WTC11 (cell line): ENCODE results near the gene ANKRD13D.

Experiments
- CTCF ChIP-seq: fragments of 200-600 bp; IDR thresholded peaks from 2 replicates; pipeline ENCODE4 v1.8.0; 2022; ENCODE audit warnings: antibody characterized with exemption
- E2F1 ChIP-seq: sonication (generic); formaldehyde crosslinking; IDR thresholded peaks from 2 replicates; pipeline ENCODE4 v1.8.0; 2022; ENCODE audit warnings: mild to moderate bottlenecking, missing genetic modification reagents
- FOXP4 ChIP-seq: sonication (generic); formaldehyde crosslinking; IDR thresholded peaks from 2 replicates; pipeline ENCODE4 v1.8.0; 2022; ENCODE audit warnings: mild to moderate bottlenecking, missing genetic modification reagents
- MAX ChIP-seq: sonication (generic); formaldehyde crosslinking; IDR thresholded peaks from 2 replicates; pipeline ENCODE4 v1.8.0; 2022; ENCODE audit warnings: mild to moderate bottlenecking, missing genetic modification reagents
- PRDM15 ChIP-seq: sonication (generic); formaldehyde crosslinking; IDR thresholded peaks from 2 replicates; pipeline ENCODE4 v1.8.0; 2022; ENCODE audit warnings: missing genetic modification reagents
- PRRX2 ChIP-seq: fragments of 250-450 bp; sonication (Bioruptor Pico); IDR thresholded peaks from 2 replicates; pipeline ENCODE4 v1.8.0; 2021; ENCODE audit warnings: mild to moderate bottlenecking
- SMAD3 ChIP-seq: sonication (generic); formaldehyde crosslinking; IDR thresholded peaks from 2 replicates; pipeline ENCODE4 v1.8.0; 2022; ENCODE audit warnings: missing genetic modification reagents, mild to moderate bottlenecking, borderline replicate concordance
- TEAD4 ChIP-seq: sonication (generic); formaldehyde crosslinking; IDR thresholded peaks from 2 replicates; pipeline ENCODE4 v1.8.0; 2022; ENCODE audit warnings: mild to moderate bottlenecking, missing genetic modification reagents
- TP53 ChIP-seq: sonication (generic); formaldehyde crosslinking; IDR thresholded peaks from 2 replicates; pipeline ENCODE4 v1.8.1; 2023; ENCODE audit warnings: mild to moderate bottlenecking, missing genetic modification reagents
- USF2 ChIP-seq: sonication (generic); formaldehyde crosslinking; IDR thresholded peaks from 2 replicates; pipeline ENCODE4 v1.8.1; 2023; ENCODE audit warnings: mild to moderate bottlenecking, missing genetic modification reagents, moderate library complexity
- ZNF232 ChIP-seq: sonication (generic); formaldehyde crosslinking; IDR thresholded peaks from 2 replicates; pipeline ENCODE4 v1.8.0; 2022; ENCODE audit warnings: mild to moderate bottlenecking, missing genetic modification reagents
- ZNF423 ChIP-seq: fragments of 250-450 bp; sonication (Bioruptor Pico); IDR thresholded peaks from 2 replicates; pipeline ENCODE4 v2.1.2; 2022; ENCODE audit warnings: mild to moderate bottlenecking, moderate library complexity
- ZNF425 ChIP-seq: fragments of 250-450 bp; sonication (Bioruptor Pico); conservative IDR thresholded peaks from 2 replicates; pipeline ENCODE4 v1.9.0; 2021; ENCODE audit warnings: mild to moderate bottlenecking
- ZNF512 ChIP-seq: sonication (generic); formaldehyde crosslinking; IDR thresholded peaks from 2 replicates; pipeline ENCODE4 v1.8.1; 2022; ENCODE audit warnings: missing genetic modification reagents, borderline replicate concordance

GRCh38 chr11:67264260-67264659 lies 24.8 kb upstream of the ANKRD13D start:
- no peak for TF ChIP-seq CTCF
- TF ChIP-seq USF2 (CRISPR knock-in tag) = no peak
- TF ChIP-seq TP53 = no peak
- TF ChIP-seq PRDM15 (CRISPR knock-in tag) = no peak
- no peak for TF ChIP-seq ZNF512 (CRISPR knock-in tag)
- no peak for TF ChIP-seq MAX (CRISPR knock-in tag)
- no peak for TF ChIP-seq SMAD3
- no peak for TF ChIP-seq TEAD4 (CRISPR knock-in tag)
- TF ChIP-seq ZNF232 (CRISPR knock-in tag) = no peak
- no peak for TF ChIP-seq ZNF423 (CRISPR knock-in tag)
- no peak for TF ChIP-seq E2F1 (CRISPR knock-in tag)
- no peak for TF ChIP-seq FOXP4
- TF ChIP-seq PRRX2 = no peak
- TF ChIP-seq ZNF425 = no peak
